Heart right ventricle (tissue), 16 donors: ENCODE results near the gene STX18. TPM values are rescaled to one million over a fixed set of nuclear protein-coding genes. Genes with fewer than 3 reads are reported as not detected.

Experiments
- ATAC-seq, 8 donors: fragments of 200-7000 bp; cut with Tn5 transposase; one replicate each; pipeline ENCODE4 v1.9.1; 2020; ENCODE audit warnings: mild to moderate bottlenecking in 8 of 8, moderate library complexity in 8 of 8, moderate number of reproducible peaks in 1 of 8
- DNase-seq, 2 donors: peaks; one replicate each; pipeline ENCODE4 v3.0.0-alpha.2; 2020
- H3K27ac ChIP-seq, 10 donors: fragments of 200-600 bp; sonication (generic) in 2 of 10; one replicate each; pipeline versions ENCODE4 v1.5.0 to v1.8.0; 2020 to 2022; ENCODE audit warnings: mild to moderate bottlenecking in 3 of 10
- H3K27me3 ChIP-seq, 7 donors: fragments of 200-600 bp; one replicate each; pipeline ENCODE4 v1.8.0; 2021 to 2022; ENCODE audit warnings: mild to moderate bottlenecking in 2 of 7
- H3K36me3 ChIP-seq, 9 donors: fragments of 200-600 bp; sonication (generic) in 1 of 9; one replicate each; pipeline versions ENCODE4 v1.5.0 to v1.8.0; 2020 to 2022; ENCODE audit warnings: mild to moderate bottlenecking in 2 of 9
- H3K4me1 ChIP-seq, 9 donors: fragments of 200-600 bp; sonication (generic) in 1 of 9; one replicate each; pipeline versions ENCODE4 v1.5.0 to v1.8.0; 2020 to 2022; ENCODE audit warnings: mild to moderate bottlenecking in 4 of 9
- H3K4me3 ChIP-seq, 10 donors: fragments of 200-600 bp; sonication (generic) in 2 of 10; one replicate each; pipeline versions ENCODE4 v1.5.0 to v1.8.0; 2020 to 2022; ENCODE audit warnings: mild to moderate bottlenecking in 7 of 10, moderate library complexity in 2 of 10
- H3K9me3 ChIP-seq, 11 donors: fragments of 200-600 bp in 10 of 11; sonication (generic) in 2 of 11; one replicate each; pipeline versions ENCODE4 v1.5.0 to v1.8.0; 2013 to 2022; ENCODE audit warnings: mild to moderate bottlenecking in 2 of 11, control low read depth in 1 of 11, moderate library complexity in 1 of 11
- CTCF ChIP-seq, 9 donors: fragments of 200-600 bp; sonication (generic) in 2 of 9; IDR thresholded peaks; one replicate each; pipeline versions ENCODE4 v1.5.0 to v1.8.0; 2021 to 2022; ENCODE audit warnings: antibody characterized with exemption in 9 of 9, mild to moderate bottlenecking in 5 of 9, moderate library complexity in 1 of 9
- WGBS, 2 donors: extraction: QIAGEN DNeasy Blood & Tissue Kit; methylation state at CpG; one replicate each; pipeline ENCODE4 v1.1.7; 2013; ENCODE audit warnings: inconsistent platforms in 1 of 2; 5-methylcytosine and 5-hydroxymethylcytosine counted together
- intact Hi-C, 10 donors: fragments of 100-400 bp; cut with DNase I; formaldehyde crosslinking; loops; one replicate each; pipeline versions ENCODE4 v1.11.1 to v1.14.2; 2022
- polyA plus RNA-seq, 2 donors: library from polyadenylated mRNA; stranded (reverse); fragments of 200-250 nt; gene quantifications; one replicate each; pipeline ENCODE4 v1.2.3, GENCODE V29; 2013
- total RNA-seq, 10 donors: library from RNA; stranded (reverse); fragmentation: NEBNext Ultra II Directional in 3 of 10; extraction: Animal tissue kit (Norgen Biotek cat#: 25700) in 3 of 10; gene quantifications; one replicate each; pipeline versions ENCODE4 v1.2.1 to v1.2.4, GENCODE V29; 2021 to 2023
- donor health status: Arrhythmogenic right ventricular cardiomyopathy.
- donor health status: ischemic (EF 13 %, LVEDD 7.1; RV severe dilation, severe dysfunction).
- donor health status: healthy with polysubstance abuse.
- donor health status: DM: no; HTN: yes; CAD: no.
- donor health status: DM: no; HTN: no; CAD: no.
- donor health status: ischemic (EF 25% LVEDD 6.9; RV normal size, moderate dysfunction).
- donor health status: ischemic (EF 25% LVEDD 5.7; RV mildly dilated, moderate dysfunction).
- donor health status: healthy.
- donor health status: DM: yes; HTN: yes; CAD: no.
- donor health status: Ischemic cardiomyopathy.
- donor health status: ischemic (EF 35%, LVEDD 5.7; RV mildly dilated, moderate dysfunction).
- donor health status: nonischemic (EF 11% LVEDD 7.7; RV severe dilation, severe dysfunction).
- donor health status: DM: yes; HTN: yes; CAD: no.
- donor health status: PGD.
- donor health status: ischemic (EF 29% LVEDD 5.4; RV normal size, mild dysfunction).
- donor health status: nonischemic (EF 23%, LVEDD 6.1; RV moderate dilation, normal function).

STX18 gene
- total and polyA plus RNA-seq, 12 donors, result 13.5 to 24.5 (median 18.2) TPM

- H3K4me3 ChIP-seq, result no peak overlapping the region
- WGBS, 2 donors, result 78 to 83% methylated on average over 4 of the region's 4 CpGs
- H3K27me3 ChIP-seq, result no peaks in the 10 kb centered on the region
- no peak for TF ChIP-seq CTCF (IDR thresholded peaks at IDR 0.05)
- no peaks in the 10 kb centered on the region for H3K36me3 ChIP-seq
- DNase-seq, result no peak
- no peak for ATAC-seq
- H3K27ac ChIP-seq, result no peak overlapping the region
- H3K9me3 ChIP-seq, result no peaks in the 10 kb centered on the region
- intact Hi-C loops, result loop anchor here in 3 of 10 donors (10.0 kb wide), 2 partner anchors 365 to 385 kb away; no protein-coding TSS in a partner anchor
- peaks cover 0 to 10% (median 0%) of the 10 kb centered on the region in 9 donors for H3K4me1 ChIP-seq
Observed at GRCh38 chr4:4499438-4500123, 42.3 kb downstream of the STX18 start.

- ATAC-seq, result no peak
Observed at GRCh38 chr4:4496592-4497372, 45.1 kb downstream of the STX18 start.

GRCh38 chr4:4494882-4495281, 47.0 kb downstream of the STX18 start:
- no peak for TF ChIP-seq CTCF (IDR thresholded peaks at IDR 0.05)
- intact Hi-C loops, result loop anchor here in 3 of 10 donors (5.0 to 10.0 kb wide), 3 partner anchors 370 to 502 kb away; no protein-coding TSS in a partner anchor
- no peak for ATAC-seq
- DNase-seq, result no peak
- no peaks in the 10 kb centered on the region for H3K36me3 ChIP-seq
- peaks cover 0 to 17% (median 7%) of the 10 kb centered on the region in 9 donors for H3K4me1 ChIP-seq
- no peaks in the 10 kb centered on the region for H3K27me3 ChIP-seq
- H3K4me3 ChIP-seq, result no peak overlapping the region
- H3K27ac ChIP-seq, result no peak overlapping the region
- H3K9me3 ChIP-seq, result no peaks in the 10 kb centered on the region

More at GRCh38 chr4:4496592-4497372, 45.1 kb downstream of the STX18 start:
- WGBS, 2 donors, result 77 to 82% methylated on average over 9 of the region's 9 CpGs
- DNase-seq, result no peak
- TF ChIP-seq CTCF (IDR thresholded peaks at IDR 0.05), result no peak
- intact Hi-C loops, result loop anchor here in 3 of 10 donors (10.0 kb wide), 2 partner anchors 368 to 388 kb away; no protein-coding TSS in a partner anchor
- H3K27me3 ChIP-seq, result no peaks in the 10 kb centered on the region
- H3K4me3 ChIP-seq, result no peak overlapping the region
- peaks cover 0 to 14% (median 7%) of the 10 kb centered on the region in 9 donors for H3K4me1 ChIP-seq
- H3K9me3 ChIP-seq, result no peaks in the 10 kb centered on the region
- no peaks in the 10 kb centered on the region for H3K36me3 ChIP-seq
- H3K27ac ChIP-seq, result no peak overlapping the region

GRCh38 chr4:4492161-4492847, 49.5 kb downstream of the STX18 start:
- Histone ChIP-seq H3K36me3 (no peaks in the 10 kb centered on the region), H3K4me1 (peaks cover 0 to 17% (median 7%) of the 10 kb centered on the region in 9 donors), H3K27me3 (no peaks in the 10 kb centered on the region), H3K9me3 (no peaks in the 10 kb centered on the region), H3K27ac (no peak overlapping the region), H3K4me3 (no peak overlapping the region)
- 61 to 72% methylated on average over 6 of the region's 6 CpGs for WGBS, 2 donors
- ATAC-seq (no peak), DNase-seq (no peak)
- intact Hi-C loops, result loop anchor here in 3 of 10 donors (5.0 to 10.0 kb wide), 3 partner anchors 372 to 505 kb away; no protein-coding TSS in a partner anchor
- TF ChIP-seq CTCF (IDR thresholded peaks at IDR 0.05), result no peak
